HL-60/S4 (cell line): ENCODE data around the gene EXOSC2.

Experiments
- in situ Hi-C: fragments of 300-500 bp; cut with MboI; formaldehyde crosslinking; loops from 2 replicates; pipeline ENCODE4 v1.14.3; 2022; ENCODE audit warnings: low sequenced_read_pairs

The EXOSC2 gene

GRCh38 chr9:130696139-130696650 lies 2.6 kb downstream of the EXOSC2 start:
- in situ Hi-C loops, result no loop called here

GRCh38 chr9:130696996-130697395 lies 3.4 kb downstream of the EXOSC2 start:
- in situ Hi-C loops, result no loop called here

GRCh38 chr9:130698514-130698913 lies 4.9 kb downstream of the EXOSC2 start:
- in situ Hi-C loops, result no loop called here

GRCh38 chr9:130699047-130699446 lies 5.5 kb downstream of the EXOSC2 start:
- in situ Hi-C loops, result no loop called here

- in situ Hi-C loops, result loop anchor here (10.0 to 25.0 kb wide), 2 partner anchors 286 to 343 kb away; no protein-coding TSS in a partner anchor
Measured at GRCh38 chr9:130701059-130702022, 7.8 kb downstream of the EXOSC2 start.

- in situ Hi-C loops, result loop anchor here (10.0 to 25.0 kb wide), 2 partner anchors 284 to 341 kb away; no protein-coding TSS in a partner anchor
Measured at GRCh38 chr9:130703501-130703900, 9.9 kb downstream of the EXOSC2 start.

- in situ Hi-C loops, result loop anchor here (5.0 to 25.0 kb wide), 3 partner anchors 155 to 337 kb away; no protein-coding TSS in a partner anchor
Measured at GRCh38 chr9:130707225-130707976, 13.8 kb downstream of the EXOSC2 start.

GRCh38 chr9:130710822-130711352 lies 17.3 kb downstream of the EXOSC2 start:
- in situ Hi-C loops, result loop anchor here (25.0 kb wide), 1 partner anchor 276 kb away; no protein-coding TSS in a partner anchor

GRCh38 chr9:130711469-130711868 lies 17.9 kb downstream of the EXOSC2 start:
- in situ Hi-C loops, result loop anchor here (25.0 kb wide), 1 partner anchor 276 kb away; no protein-coding TSS in a partner anchor

GRCh38 chr9:130712564-130713285 lies 19.1 kb downstream of the EXOSC2 start:
- in situ Hi-C loops, result loop anchor here (25.0 kb wide), 1 partner anchor 275 kb away; no protein-coding TSS in a partner anchor

GRCh38 chr9:130713286-130713960 lies 19.8 kb downstream of the EXOSC2 start:
- in situ Hi-C loops, result loop anchor here (25.0 kb wide), 1 partner anchor 274 kb away; no protein-coding TSS in a partner anchor

- in situ Hi-C loops, result loop anchor here (25.0 kb wide), 1 partner anchor 273 kb away; no protein-coding TSS in a partner anchor
Measured at GRCh38 chr9:130714586-130715110, 21.1 kb downstream of the EXOSC2 start.

- in situ Hi-C loops, result loop anchor here (25.0 kb wide), 1 partner anchor 272 kb away; no protein-coding TSS in a partner anchor
Measured at GRCh38 chr9:130715270-130715669, 21.7 kb downstream of the EXOSC2 start.

- in situ Hi-C loops, result loop anchor here (25.0 kb wide), 1 partner anchor 269 kb away; no protein-coding TSS in a partner anchor
Measured at GRCh38 chr9:130718562-130718961, 25.0 kb downstream of the EXOSC2 start.

GRCh38 chr9:130720762-130721161 lies 27.2 kb downstream of the EXOSC2 start:
- in situ Hi-C loops, result loop anchor here (25.0 kb wide), 1 partner anchor 267 kb away; no protein-coding TSS in a partner anchor

- in situ Hi-C loops, result no loop called here
Measured at GRCh38 chr9:130728721-130729120, 35.1 kb downstream of the EXOSC2 start.

GRCh38 chr9:130729145-130729544 lies 35.6 kb downstream of the EXOSC2 start:
- in situ Hi-C loops, result no loop called here

GRCh38 chr9:130731355-130731754 lies 37.8 kb downstream of the EXOSC2 start:
- in situ Hi-C loops, result no loop called here

- in situ Hi-C loops, result no loop called here
Measured at GRCh38 chr9:130732136-130732535, 38.6 kb downstream of the EXOSC2 start.
